CD4-positive, alpha-beta T cell (primary cell): ENCODE results near the gene PLEKHA7. TPM values are rescaled to one million over a fixed set of nuclear protein-coding genes. Genes with fewer than 3 reads are reported as not detected.

Experiments
- ATAC-seq: fragments of 200-7000 bp; cut with Tn5 transposase; one replicate; pipeline ENCODE4 v1.10.0; 2022; ENCODE audit warnings: mild to moderate bottlenecking; ENCODE audit not compliant: poor library complexity
- CTCF ChIA-PET: fragments of 350-600 bp; sonication (Branson Sonifier 250); formaldehyde crosslinking; loops from one replicate; lab custom pipeline; 2021; ENCODE audit warnings: antibody characterized with exemption, inconsistent platforms; lab: Charles Lee
- POLR2A ChIA-PET: fragments of 350-600 bp; sonication (Branson Sonifier 250); formaldehyde crosslinking; loops from one replicate; lab custom pipeline; 2021; ENCODE audit warnings: antibody characterized with exemption, inconsistent platforms; lab: Charles Lee
- DNase-seq, 14 experiments: peaks; one replicate each; pipeline ENCODE4 v3.0.0-alpha.2; 2013 to 2020; ENCODE audit warnings: mixed read lengths in 2 of 14
- H3K27ac ChIP-seq, 2 donors: one replicate each; pipeline versions ENCODE4 v1.5.1 to v1.7.0; 2013; ENCODE audit warnings: low read length in 2 of 2, low read depth in 1 of 2, mild to moderate bottlenecking in 1 of 2
- H3K27me3 ChIP-seq, 2 experiments: 1 replicate in 1 of 2; 2 replicates in 1 of 2; pipeline versions ENCODE4 v1.6.1 to v1.7.0; 2013; ENCODE audit warnings: low read length in 2 of 2, control low read depth in 1 of 2, mild to moderate bottlenecking in 1 of 2, moderate library complexity in 1 of 2; ENCODE audit not compliant: insufficient read depth in 2 of 2, control insufficient read depth in 1 of 2
- H3K36me3 ChIP-seq: one replicate; pipeline ENCODE4 v1.6.1; 2013; ENCODE audit warnings: low read length, control low read depth; ENCODE audit not compliant: insufficient read depth
- H3K4me1 ChIP-seq: one replicate; pipeline ENCODE4 v1.6.1; 2013; ENCODE audit warnings: low read length, control low read depth; ENCODE audit not compliant: insufficient read depth
- H3K4me3 ChIP-seq: one replicate; pipeline ENCODE4 v1.5.1; 2013; ENCODE audit warnings: mild to moderate bottlenecking, low read length, moderate library complexity
- H3K9me3 ChIP-seq, 2 experiments: 1 replicate in 1 of 2; 2 replicates in 1 of 2; pipeline versions ENCODE4 v1.6.1 to v1.7.0; 2013; ENCODE audit warnings: low read length in 2 of 2, mild to moderate bottlenecking in 2 of 2, control low read depth in 1 of 2, moderate library complexity in 1 of 2; ENCODE audit not compliant: control insufficient read depth in 1 of 2, insufficient read depth in 1 of 2
- H3K27ac Mint-ChIP-seq: one replicate; pipeline ENCODE4 v1.8.0; 2020; ENCODE audit warnings: mixed read lengths
- H3K27me3 Mint-ChIP-seq: one replicate; pipeline ENCODE4 v1.8.0; 2021; ENCODE audit warnings: mixed read lengths
- H3K36me3 Mint-ChIP-seq: one replicate; pipeline ENCODE4 v1.8.0; 2021; ENCODE audit warnings: low read depth, mixed read lengths
- H3K4me1 Mint-ChIP-seq: one replicate; pipeline ENCODE4 v1.8.0; 2021; ENCODE audit warnings: low read depth, mixed read lengths
- H3K4me3 Mint-ChIP-seq: one replicate; pipeline ENCODE4 v1.8.0; 2020; ENCODE audit warnings: mild to moderate bottlenecking, mixed read lengths
- H3K9me3 Mint-ChIP-seq: one replicate; pipeline ENCODE4 v1.8.0; 2020; ENCODE audit warnings: mixed read lengths
- CTCF ChIP-seq: fragments of 200-600 bp; IDR thresholded peaks from one replicate; pipeline ENCODE4 v1.8.0; 2022; ENCODE audit warnings: antibody characterized with exemption, mild to moderate bottlenecking
- intact Hi-C, 2 experiments: fragments of 100-400 bp; cut with DNase I in 1 of 2; cut with micrococcal nuclease in 1 of 2; formaldehyde crosslinking; loops; one replicate each; pipeline versions ENCODE4 v1.15.1 to v1.9.0; 2023 to 2025; cut with DNase I, micrococcal nuclease
- total RNA-seq, 174 experiments: library from RNA in 2 of 174; stranded (reverse) in 2 of 174; gene quantifications; one replicate each; pipeline ENCODE4 v1.2.3 and lab custom pipeline; 2021 to 2026

PLEKHA7 gene
- total RNA-seq, 2 experiments from 2014 or later, result 4.5 to 4.8 TPM

- H3K4me1 ChIP-seq, result no peaks in the 10 kb centered on the region
- H3K27me3 ChIP-seq, result no peaks in the 10 kb centered on the region
- CTCF ChIA-PET, result no interaction called here
- ATAC-seq, result no peak
- Mint-ChIP-seq H3K36me3 (no peaks in the 10 kb centered on the region), H3K9me3 (no peaks in the 10 kb centered on the region), H3K4me1 (no peaks in the 10 kb centered on the region), H3K27me3 (no peaks in the 10 kb centered on the region), H3K4me3 (no peak overlapping the region), H3K27ac (no peak overlapping the region)
- no peaks in the 10 kb centered on the region for H3K36me3 ChIP-seq
- intact Hi-C loops, result no loop called here
- no peak overlapping the region for H3K4me3 ChIP-seq
- H3K27ac ChIP-seq, result no peak overlapping the region
- TF ChIP-seq CTCF, result no peak
- DNase-seq, result no peak
- POLR2A ChIA-PET, result no interaction called here
- no peaks in the 10 kb centered on the region for H3K9me3 ChIP-seq
Observed at GRCh38 chr11:16999116-16999515, 15.1 kb downstream of the PLEKHA7 start.

- no peaks in the 10 kb centered on the region for H3K36me3 Mint-ChIP-seq
- H3K27me3 Mint-ChIP-seq, result no peaks in the 10 kb centered on the region
- H3K27ac ChIP-seq, result no peak overlapping the region
- no peaks in the 10 kb centered on the region for H3K9me3 Mint-ChIP-seq
- H3K4me1 Mint-ChIP-seq, result no peaks in the 10 kb centered on the region
- intact Hi-C loops, result no loop called here
- H3K4me3 ChIP-seq, result no peak overlapping the region
- no peaks in the 10 kb centered on the region for H3K27me3 ChIP-seq
- no peak for TF ChIP-seq CTCF
- ChIA-PET CTCF (no interaction called here), POLR2A (no interaction called here)
- no peaks in the 10 kb centered on the region for H3K4me1 ChIP-seq
- no peak for DNase-seq
- no peak overlapping the region for H3K4me3 Mint-ChIP-seq
- H3K27ac Mint-ChIP-seq, result no peak overlapping the region
- H3K36me3 ChIP-seq, result no peaks in the 10 kb centered on the region
- ATAC-seq, result no peak
- no peaks in the 10 kb centered on the region for H3K9me3 ChIP-seq
Observed at GRCh38 chr11:16997624-16998023, 16.6 kb downstream of the PLEKHA7 start.

- H3K9me3 ChIP-seq, result no peaks in the 10 kb centered on the region
- Mint-ChIP-seq H3K9me3 (no peaks in the 10 kb centered on the region), H3K4me3 (no peak overlapping the region), H3K36me3 (no peaks in the 10 kb centered on the region), H3K27me3 (no peaks in the 10 kb centered on the region), H3K4me1 (no peaks in the 10 kb centered on the region), H3K27ac (no peak overlapping the region)
- H3K27ac ChIP-seq, result no peak overlapping the region
- H3K4me3 ChIP-seq, result no peak overlapping the region
- no peak for TF ChIP-seq CTCF
- H3K36me3 ChIP-seq, result no peaks in the 10 kb centered on the region
- H3K27me3 ChIP-seq, result no peaks in the 10 kb centered on the region
- POLR2A ChIA-PET, result no interaction called here
- ATAC-seq (no peak), DNase-seq (no peak)
- CTCF ChIA-PET, result interaction anchor here (0.9 kb wide), 1 partner anchor 10 kb away, joined by 3 read pairs; no protein-coding TSS in a partner anchor
- intact Hi-C loops, result no loop called here
- H3K4me1 ChIP-seq, result no peaks in the 10 kb centered on the region
Observed at GRCh38 chr11:16993495-16993894, 20.7 kb downstream of the PLEKHA7 start.
